Prostate gland (tissue), 2 donors: ENCODE results near the gene FBXL2. TPM values are rescaled to one million over a fixed set of nuclear protein-coding genes. Genes with fewer than 3 reads are reported as not detected.

Experiments used
- DNase-seq: peaks from one replicate; pipeline ENCODE4 v3.0.0-alpha.2; 2019; ENCODE audit warnings: low spot score
- H3K27ac ChIP-seq, 2 donors: fragments of 200-600 bp; sonication (generic); 2 replicates each; pipeline ENCODE4 v1.5.1; 2017 to 2019
- H3K27me3 ChIP-seq: fragments of 200-600 bp; sonication (generic); replicated peaks from 2 replicates; pipeline ENCODE4 v1.5.1; 2019; ENCODE audit not compliant: insufficient read depth
- H3K36me3 ChIP-seq, 2 donors: fragments of 200-600 bp; sonication (generic); 1 replicate in 1 of 2; 2 replicates in 1 of 2; pipeline versions ENCODE4 v1.5.1 to v1.8.1; 2017 to 2019
- H3K4me1 ChIP-seq: fragments of 200-600 bp; sonication (generic); replicated peaks from 2 replicates; pipeline ENCODE4 v1.5.1; 2019
- H3K4me3 ChIP-seq, 2 donors: fragments of 200-600 bp; sonication (generic); 2 replicates each; pipeline ENCODE4 v1.5.1; 2017 to 2019
- H3K9me3 ChIP-seq: fragments of 200-600 bp; sonication (generic); 2 replicates; pipeline ENCODE4 v1.5.1; 2017
- POLR2A ChIP-seq: fragments of 450-650 bp; IDR thresholded peaks from one replicate; pipeline ENCODE4 v1.6.1; 2016; ENCODE audit warnings: antibody characterized with exemption, mild to moderate bottlenecking
- POLR2AphosphoS5 ChIP-seq: sonication (generic); formaldehyde crosslinking; IDR thresholded peaks from one replicate; pipeline ENCODE4 v1.6.1; 2017; ENCODE audit warnings: antibody characterized with exemption
- WGBS: methylation state at CpG from one replicate; pipeline ENCODE4 v1.1.5; 2018; 5-methylcytosine and 5-hydroxymethylcytosine counted together
- intact Hi-C: fragments of 100-400 bp; cut with DNase I; formaldehyde crosslinking; loops from one replicate; pipeline ENCODE4 v1.14.2; 2022
- total RNA-seq, 2 donors: library from RNA; depleted of rRNA; stranded (reverse); fragments of >200 nt; gene quantifications; one replicate each; pipeline ENCODE4 v1.1.0, GENCODE V29; 2016
- TF ChIP-seq, protein P1 (sequence below), 4 experiments: fragments of 200-600 bp in 2 of 4; fragments of 450-650 bp in 2 of 4; sonication (generic) in 2 of 4; IDR thresholded peaks; 1 replicate in 3 of 4; 2 replicates in 1 of 4; pipeline ENCODE4 v1.5.1; 2016 to 2019; ENCODE audit warnings: antibody characterized with exemption in 4 of 4, mild to moderate bottlenecking in 2 of 4, moderate library complexity in 2 of 4

The FBXL2 gene
- total RNA-seq, 2 donors from 2014 or later: 3.7 to 16.6 TPM

DNA sequence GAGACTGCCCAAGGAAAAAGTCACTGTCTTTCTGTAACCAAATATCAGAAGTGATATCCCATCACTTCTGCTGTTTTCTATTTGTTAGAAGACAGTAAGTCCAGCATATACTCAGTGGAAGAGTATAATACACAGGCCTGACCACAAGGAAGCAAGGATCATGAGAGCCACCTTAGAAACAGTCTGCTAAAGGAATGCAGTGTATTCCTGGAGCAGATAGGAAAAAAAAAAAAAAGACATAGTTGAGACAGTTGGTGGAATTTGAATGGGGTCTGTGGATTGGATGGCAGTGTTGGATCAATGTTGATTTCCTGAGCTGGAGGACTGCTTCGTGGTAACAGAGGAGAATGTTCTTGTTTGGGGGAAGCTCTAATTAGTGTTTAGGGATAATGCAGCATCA is 26.5 kb upstream of the FBXL2 start:
- no peak overlapping the region for H3K27ac ChIP-seq

GRCh38 chr3:33256249-33256648 is 21.0 kb upstream of the FBXL2 start:
- intact Hi-C loops: no loop called here

More for the DNA sequence above, 26.5 kb upstream of the FBXL2 start:
- WGBS: 19% methylated on average over 1 of the region's 1 CpG
- no peaks in the 10 kb centered on the region for H3K36me3 ChIP-seq
- no peaks in the 10 kb centered on the region for H3K27me3 ChIP-seq
- H3K4me3 ChIP-seq: no peak overlapping the region
- H3K9me3 ChIP-seq: no peaks in the 10 kb centered on the region
- no peak for DNase-seq
- TF ChIP-seq POLR2AphosphoS5 (no peak), POLR2A (no peak)
- TF ChIP-seq, protein P1, sequence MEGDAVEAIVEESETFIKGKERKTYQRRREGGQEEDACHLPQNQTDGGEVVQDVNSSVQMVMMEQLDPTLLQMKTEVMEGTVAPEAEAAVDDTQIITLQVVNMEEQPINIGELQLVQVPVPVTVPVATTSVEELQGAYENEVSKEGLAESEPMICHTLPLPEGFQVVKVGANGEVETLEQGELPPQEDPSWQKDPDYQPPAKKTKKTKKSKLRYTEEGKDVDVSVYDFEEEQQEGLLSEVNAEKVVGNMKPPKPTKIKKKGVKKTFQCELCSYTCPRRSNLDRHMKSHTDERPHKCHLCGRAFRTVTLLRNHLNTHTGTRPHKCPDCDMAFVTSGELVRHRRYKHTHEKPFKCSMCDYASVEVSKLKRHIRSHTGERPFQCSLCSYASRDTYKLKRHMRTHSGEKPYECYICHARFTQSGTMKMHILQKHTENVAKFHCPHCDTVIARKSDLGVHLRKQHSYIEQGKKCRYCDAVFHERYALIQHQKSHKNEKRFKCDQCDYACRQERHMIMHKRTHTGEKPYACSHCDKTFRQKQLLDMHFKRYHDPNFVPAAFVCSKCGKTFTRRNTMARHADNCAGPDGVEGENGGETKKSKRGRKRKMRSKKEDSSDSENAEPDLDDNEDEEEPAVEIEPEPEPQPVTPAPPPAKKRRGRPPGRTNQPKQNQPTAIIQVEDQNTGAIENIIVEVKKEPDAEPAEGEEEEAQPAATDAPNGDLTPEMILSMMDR (IDR thresholded peaks at IDR 0.05): no peak
- intact Hi-C loops: no loop called here
- no peaks in the 10 kb centered on the region for H3K4me1 ChIP-seq

GRCh38 chr3:33260104-33260503 is 17.1 kb upstream of the FBXL2 start:
- intact Hi-C loops: no loop called here
- 92% methylated on average over 5 of the region's 5 CpGs for WGBS
- no peaks in the 10 kb centered on the region for H3K27me3 ChIP-seq
- TF ChIP-seq POLR2AphosphoS5 (no peak), POLR2A (no peak)
- TF ChIP-seq, protein P1 (IDR thresholded peaks at IDR 0.05): no peak
- H3K4me3 ChIP-seq: no peak overlapping the region
- H3K36me3 ChIP-seq: no peaks in the 10 kb centered on the region
- no peak for DNase-seq
- no peak overlapping the region for H3K27ac ChIP-seq
- no peaks in the 10 kb centered on the region for H3K9me3 ChIP-seq
- H3K4me1 ChIP-seq: no peaks in the 10 kb centered on the region

More at GRCh38 chr3:33256249-33256648, 21.0 kb upstream of the FBXL2 start:
- Histone ChIP-seq H3K27ac (no peak overlapping the region), H3K4me1 (no peaks in the 10 kb centered on the region), H3K4me3 (no peak overlapping the region), H3K36me3 (no peaks in the 10 kb centered on the region), H3K27me3 (no peaks in the 10 kb centered on the region), H3K9me3 (no peaks in the 10 kb centered on the region)
- TF ChIP-seq POLR2AphosphoS5: no peak
- TF ChIP-seq, protein P1 (IDR thresholded peaks at IDR 0.05): no peak
- TF ChIP-seq POLR2A: no peak
- WGBS: 70% methylated on average over 2 of the region's 2 CpGs
- no peak for DNase-seq

DNA sequence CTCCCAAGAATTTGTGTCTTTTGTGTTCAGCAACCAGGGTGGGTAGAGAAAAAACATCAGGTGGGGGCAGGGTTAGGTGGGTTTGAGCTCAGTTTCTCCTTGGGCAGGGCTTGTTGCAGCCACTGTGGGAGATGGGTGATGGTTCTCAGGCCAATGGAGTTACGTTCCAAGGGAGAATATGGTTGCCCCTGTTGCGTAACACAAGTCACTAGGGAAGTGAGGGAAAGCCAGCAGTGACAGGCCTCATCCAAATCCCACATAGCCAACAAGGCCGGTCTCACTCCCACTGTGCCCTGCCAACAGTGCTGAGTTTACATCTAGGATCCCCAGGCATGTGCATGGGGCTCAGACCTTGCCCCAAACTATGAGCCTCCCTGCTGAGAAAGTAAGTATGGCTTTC is 7.9 kb upstream of the FBXL2 start:
- Histone ChIP-seq H3K27me3 (no peaks in the 10 kb centered on the region), H3K4me1 (no peaks in the 10 kb centered on the region), H3K4me3 (no peak overlapping the region), H3K36me3 (no peaks in the 10 kb centered on the region), H3K9me3 (no peaks in the 10 kb centered on the region), H3K27ac (no peak overlapping the region)
- TF ChIP-seq POLR2AphosphoS5 (no peak), POLR2A (no peak)
- TF ChIP-seq, protein P1 (IDR thresholded peaks at IDR 0.05): no peak
- intact Hi-C loops: no loop called here
- no peak for DNase-seq
- 73% methylated on average over 3 of the region's 3 CpGs for WGBS

DNA sequence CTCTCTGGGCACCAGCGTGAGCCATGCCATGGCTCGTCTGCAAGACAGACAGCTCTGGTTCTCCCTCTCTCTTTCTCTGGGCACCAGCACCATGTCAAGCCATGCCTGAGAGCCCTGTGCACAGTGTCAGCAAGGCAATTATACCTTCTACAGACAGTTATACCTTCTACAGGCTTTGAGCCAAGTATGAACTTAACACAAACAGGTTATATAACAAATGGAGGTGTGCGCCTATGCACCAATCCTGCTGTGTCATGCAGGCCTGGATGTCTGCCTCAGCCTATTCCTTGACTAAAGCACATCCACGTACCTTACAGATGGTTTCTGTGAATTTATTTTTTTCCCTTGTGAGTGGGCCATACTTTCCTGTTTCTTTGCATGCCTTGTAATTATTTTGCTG is 5.9 kb upstream of the FBXL2 start:
- 93% methylated on average over 4 of the region's 4 CpGs for WGBS
- intact Hi-C loops: no loop called here
- no peak overlapping the region for H3K27ac ChIP-seq
- no peaks in the 10 kb centered on the region for H3K36me3 ChIP-seq
- TF ChIP-seq POLR2A (no peak), POLR2AphosphoS5 (no peak)
- TF ChIP-seq, protein P1 (IDR thresholded peaks at IDR 0.05): no peak
- DNase-seq: no peak
- H3K4me3 ChIP-seq: no peak overlapping the region
- H3K9me3 ChIP-seq: no peaks in the 10 kb centered on the region
- H3K4me1 ChIP-seq: no peaks in the 10 kb centered on the region
- H3K27me3 ChIP-seq: no peaks in the 10 kb centered on the region
